AG20443 (cell line): ENCODE measurements around the gene CRTC3.

Source experiments
- DNase-seq: peaks from one replicate; pipeline ENCODE4 v3.0.0; 2012; ENCODE audit warnings: low spot score, mixed read lengths

The CRTC3 gene

GRCh38 chr15:90563463-90563862, 33.7 kb downstream of the CRTC3 start:
- DNase-seq = no peak

- no peak for DNase-seq
Observed at GRCh38 chr15:90564051-90564450, 34.3 kb downstream of the CRTC3 start.

GRCh38 chr15:90564590-90564989, 34.9 kb downstream of the CRTC3 start:
- no peak for DNase-seq

- DNase-seq = no peak
Observed at GRCh38 chr15:90565866-90566265, 36.1 kb downstream of the CRTC3 start.

GRCh38 chr15:90570643-90571042, 40.9 kb downstream of the CRTC3 start:
- DNase-seq = no peak

- DNase-seq = peak; percentile 67
Observed at GRCh38 chr15:90571063-90571541, 41.4 kb downstream of the CRTC3 start.

GRCh38 chr15:90572893-90573292, 43.2 kb downstream of the CRTC3 start:
- no peak for DNase-seq

- no peak for DNase-seq
Observed at GRCh38 chr15:90576711-90577389, 47.1 kb downstream of the CRTC3 start.

GRCh38 chr15:90579213-90579612, 49.5 kb downstream of the CRTC3 start:
- DNase-seq = no peak

GRCh38 chr15:90580099-90580498, 50.4 kb downstream of the CRTC3 start:
- no peak for DNase-seq

GRCh38 chr15:90580541-90580940, 50.8 kb downstream of the CRTC3 start:
- no peak for DNase-seq

- no peak for DNase-seq
Observed at GRCh38 chr15:90580946-90581345, 51.2 kb downstream of the CRTC3 start.

- no peak for DNase-seq
Observed at GRCh38 chr15:90581771-90582352, 52.1 kb downstream of the CRTC3 start.

GRCh38 chr15:90582553-90582952, 52.8 kb downstream of the CRTC3 start:
- no peak for DNase-seq

GRCh38 chr15:90583471-90584252, 53.9 kb downstream of the CRTC3 start:
- DNase-seq = no peak

GRCh38 chr15:90584841-90585240, 55.1 kb downstream of the CRTC3 start:
- DNase-seq = no peak

- no peak for DNase-seq
Observed at GRCh38 chr15:90585863-90586262, 56.1 kb downstream of the CRTC3 start.

- no peak for DNase-seq
Observed at GRCh38 chr15:90586948-90587347, 57.2 kb downstream of the CRTC3 start.

- no peak for DNase-seq
Observed at GRCh38 chr15:90588427-90588826, 58.7 kb downstream of the CRTC3 start.

GRCh38 chr15:90591524-90591923, 61.8 kb downstream of the CRTC3 start:
- DNase-seq = no peak

GRCh38 chr15:90592131-90592881, 62.6 kb downstream of the CRTC3 start:
- DNase-seq = peak; percentile 57

GRCh38 chr15:90593499-90594158, 63.9 kb downstream of the CRTC3 start:
- no peak for DNase-seq
